GM12878 (cell line): Measurements from ENCODE around the gene RERE.

Experiments used
- CHD1 ChIP-seq: IDR thresholded peaks from 2 replicates; pipeline ENCODE4 v1.6.1; 2012; ENCODE audit warnings: low read depth, low read length, improper control_type of control experiment
- CTCF ChIP-seq, 3 experiments: IDR thresholded peaks in 2 of 3; conservative IDR thresholded peaks in 1 of 3; 2 replicates each; pipeline ENCODE4 v1.5.1; 2011; ENCODE audit warnings: low read depth in 3 of 3, low read length in 3 of 3, mild to moderate bottlenecking in 3 of 3, control low read depth in 2 of 3, moderate library complexity in 2 of 3, inconsistent platforms in 1 of 3, mixed read lengths in 1 of 3; ENCODE audit not compliant: control insufficient read depth in 2 of 3, insufficient read depth in 1 of 3; ENCODE audit errors: extremely low read depth in 1 of 3
- EP300 ChIP-seq, 2 experiments: fragments of 150-350 bp in 1 of 2; IDR thresholded peaks; 2 replicates each; pipeline ENCODE4 v1.6.1; 2011 to 2012; ENCODE audit warnings: low read depth in 2 of 2, low read length in 2 of 2, borderline replicate concordance in 1 of 2, improper control_type of control experiment in 1 of 2, inconsistent platforms in 1 of 2; ENCODE audit not compliant: control insufficient read depth in 1 of 2
- EZH2 ChIP-seq: IDR thresholded peaks from 2 replicates; pipeline ENCODE4 v1.6.1; 2012; ENCODE audit warnings: low read depth, mild to moderate bottlenecking, control low read depth, inconsistent platforms, low read length, borderline replicate concordance; ENCODE audit not compliant: control insufficient read depth
- NRF1 ChIP-seq: conservative IDR thresholded peaks from 2 replicates; pipeline ENCODE4 v1.6.1; 2011; ENCODE audit warnings: mild to moderate bottlenecking, low read depth, low read length, improper control_type of control experiment
- SREBF2 ChIP-seq: IDR thresholded peaks from 2 replicates; pipeline ENCODE4 v1.6.1; 2012; ENCODE audit warnings: mild to moderate bottlenecking, low read length
- STAT3 ChIP-seq: IDR thresholded peaks from 2 replicates; pipeline ENCODE4 v1.6.1; 2011; ENCODE audit warnings: low read depth, low read length, improper control_type of control experiment
- ZNF592 ChIP-seq: fragments of 450-650 bp; IDR thresholded peaks from 2 replicates; pipeline ENCODE4 v1.6.1; 2017; ENCODE audit warnings: mild to moderate bottlenecking, moderate library complexity

- TF ChIP-seq STAT3 (no peak), EZH2 (no peak), NRF1 (no peak), ZNF592 (no peak), CTCF (IDR thresholded peaks at IDR 0.05 in 2 of 3, conservative IDR thresholded peaks at IDR 0.05 in 1 of 3; ENCODE audit: control insufficient read depth in 2 of 3, extremely low read depth in 1 of 3, insufficient read depth in 1 of 3, low read depth in 3 of 3, low read length in 3 of 3) (no peak), CHD1 (no peak), SREBF2 (no peak), EP300 (IDR thresholded peaks at IDR 0.05; ENCODE audit: borderline replicate concordance in 1 of 2, control insufficient read depth in 1 of 2, low read depth in 2 of 2, low read length in 2 of 2) (no peak)
Measured at GRCh38 chr1:8676072-8676471, 141.4 kb downstream of the RERE start.
